GM21723 (cell line): Measurements from ENCODE around the gene MBOAT2.
"Not testable (repeated sequence)": the region's sequence is repeated elsewhere in the genome, so short reads cannot be mapped to it uniquely, and the experiment has no call there.

Source experiments
- ATAC-seq: cut with Tn5 transposase; IDR thresholded peaks from one replicate; pipeline ENCODE4 v1.9.1; 2021; ENCODE audit warnings: mild to moderate bottlenecking, moderate library complexity; ENCODE audit not compliant: unreplicated experiment

MBOAT2 gene

DNA sequence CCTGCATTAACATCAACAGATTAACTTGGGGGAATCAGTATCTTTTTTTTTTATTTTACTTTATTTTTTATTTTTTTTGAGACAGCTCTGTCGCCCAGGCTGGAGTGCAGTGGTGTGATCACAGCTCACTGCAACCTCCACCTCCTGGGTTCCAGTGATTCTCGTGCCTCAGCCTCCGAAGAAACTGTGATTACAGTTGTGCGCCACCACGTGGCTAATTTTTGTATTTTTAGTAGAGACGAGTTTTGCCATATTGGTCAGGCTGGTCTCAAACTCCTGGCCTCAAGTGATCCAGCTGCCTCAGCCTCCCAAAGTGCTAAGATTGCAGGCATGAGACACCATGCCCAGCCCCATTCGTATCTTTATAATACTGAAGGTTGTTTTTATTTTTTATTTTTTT, 99.6 kb downstream of the MBOAT2 start:
- ATAC-seq, result not testable (repeated sequence)

DNA sequence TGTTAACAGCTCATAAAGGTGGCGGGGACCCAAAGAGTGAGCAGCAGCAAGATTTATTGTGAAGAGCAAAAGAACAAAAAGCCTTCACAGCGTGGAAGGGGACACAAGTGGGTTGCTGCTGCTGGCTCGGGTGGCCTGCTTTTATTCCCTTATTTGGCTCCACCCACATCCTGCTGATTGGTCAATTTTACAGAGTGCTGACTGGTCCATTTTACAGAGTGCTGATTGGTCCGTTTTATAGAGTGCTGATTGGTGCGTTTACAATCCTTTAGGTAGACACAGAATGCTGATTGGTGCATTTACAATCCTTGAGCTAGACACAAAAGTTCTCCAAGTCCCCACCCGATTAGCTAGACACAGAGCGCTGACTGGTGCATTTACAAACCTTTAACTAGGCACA, 100.7 kb downstream of the MBOAT2 start:
- not testable (repeated sequence) for ATAC-seq

DNA sequence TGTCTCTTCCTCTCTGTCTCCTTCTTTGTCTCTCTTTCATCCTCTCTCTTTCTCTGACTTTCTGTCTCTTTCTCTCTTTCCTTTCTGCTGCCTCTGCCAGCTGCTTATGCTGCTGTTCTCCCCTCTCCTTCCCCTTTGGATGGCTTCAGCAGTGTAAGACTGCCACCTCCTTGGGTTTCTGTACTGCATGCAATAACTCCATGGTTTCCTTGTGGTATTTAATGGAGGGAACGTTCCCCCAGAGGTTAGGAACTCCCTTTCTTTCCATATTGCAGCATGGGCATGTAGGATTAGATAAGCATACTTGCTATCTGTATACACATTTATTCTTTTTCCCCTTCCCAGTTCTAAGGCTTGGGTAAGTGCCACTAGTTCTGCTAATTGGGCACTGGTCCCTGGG, 106.3 kb downstream of the MBOAT2 start:
- not testable (repeated sequence) for ATAC-seq

DNA sequence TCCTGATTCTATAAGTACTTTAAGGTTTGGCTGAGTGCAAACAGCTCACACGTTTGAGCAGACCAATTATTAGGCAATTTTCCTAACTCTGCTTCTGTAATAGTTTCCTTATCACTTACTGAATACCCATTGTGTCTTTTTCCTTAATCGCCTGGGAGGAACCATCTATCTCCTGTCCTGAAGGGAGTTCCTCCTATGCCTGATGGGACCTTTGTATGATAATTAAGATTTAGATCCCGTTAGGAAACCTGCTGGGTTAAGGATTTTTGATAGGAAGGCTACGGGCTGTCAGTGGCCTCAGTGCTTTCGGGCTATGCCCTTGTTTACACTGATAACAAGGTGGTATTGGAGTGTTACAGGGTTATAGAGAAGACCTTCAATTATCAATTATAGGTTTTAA, 106.8 kb downstream of the MBOAT2 start:
- not testable (repeated sequence) for ATAC-seq

DNA sequence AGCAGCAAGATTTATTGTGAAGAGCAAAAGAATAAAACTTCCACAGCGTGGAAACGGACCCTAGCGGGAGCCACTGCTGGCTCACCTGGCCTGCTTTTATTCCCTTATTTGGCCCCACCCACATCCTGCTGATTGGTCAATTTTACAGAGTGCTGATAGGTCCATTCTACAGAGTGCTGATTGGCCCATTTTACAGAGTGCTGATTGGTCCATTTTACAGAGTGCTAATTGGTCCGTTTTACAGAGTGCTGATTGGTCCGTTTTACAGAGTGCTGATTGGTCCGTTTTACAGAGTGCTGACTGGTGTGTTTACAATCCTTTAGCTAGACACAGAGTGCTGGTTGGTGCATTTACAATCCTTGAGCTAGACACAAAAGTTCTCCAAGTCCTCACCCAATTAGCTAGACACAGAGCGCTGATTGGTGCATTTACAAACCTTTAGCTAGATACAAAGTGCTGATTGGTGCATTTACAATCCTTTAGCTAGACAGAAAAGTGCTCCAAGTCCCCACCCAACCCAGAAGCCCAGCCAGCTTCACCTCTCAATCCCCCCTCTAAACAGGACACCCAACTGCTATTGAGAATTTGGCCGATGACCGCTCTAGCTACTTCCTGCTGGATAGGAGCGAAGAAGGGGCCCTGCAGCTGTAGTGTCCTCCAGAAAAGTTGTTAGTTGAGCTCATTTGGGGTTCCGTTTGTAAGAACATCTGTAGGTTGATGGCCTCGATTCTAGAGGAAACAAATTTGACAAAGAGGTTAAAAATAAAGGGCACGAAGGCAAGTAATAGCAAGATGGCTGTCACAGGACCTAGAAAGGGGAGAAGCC, 108.2 kb downstream of the MBOAT2 start:
- ATAC-seq, result not testable (repeated sequence)

DNA sequence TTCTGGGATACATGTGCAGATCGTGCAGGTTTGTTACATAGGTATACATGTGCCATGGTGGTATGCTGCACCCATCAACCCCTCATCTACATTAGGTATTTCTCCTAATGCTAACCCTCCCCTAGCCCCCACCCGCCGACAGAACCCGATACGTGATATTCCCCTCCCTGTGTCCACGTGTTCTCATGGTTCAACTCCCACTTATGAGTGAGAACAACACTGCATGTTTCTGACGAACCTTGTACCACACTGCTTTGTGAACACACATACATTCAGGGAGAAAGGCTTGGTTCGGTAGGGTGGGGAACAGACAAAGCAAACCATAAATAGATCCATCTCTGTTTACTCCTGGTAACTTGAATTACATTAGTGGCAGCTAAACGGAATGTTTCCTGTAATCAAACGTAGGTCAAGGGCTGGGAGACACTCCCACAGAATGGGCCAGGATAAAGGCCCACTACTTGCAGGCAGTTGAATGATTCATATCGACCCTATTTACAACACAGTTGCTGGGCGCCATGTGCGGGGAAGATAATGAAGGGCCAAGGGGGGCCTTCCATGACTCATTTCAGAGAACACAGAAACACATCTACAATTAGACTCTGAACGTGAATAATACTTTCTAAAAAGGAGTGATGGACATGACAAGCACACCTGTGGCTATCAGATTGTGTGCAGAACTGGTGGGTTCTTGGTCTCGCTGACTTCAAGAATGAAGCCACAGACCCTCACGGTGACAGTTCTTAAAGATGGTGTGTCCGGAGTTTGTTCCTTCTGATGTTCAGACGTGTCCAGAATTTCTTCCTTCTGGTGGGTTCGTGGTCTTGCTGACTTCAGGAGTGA, 109.3 kb downstream of the MBOAT2 start:
- no peak for ATAC-seq

DNA sequence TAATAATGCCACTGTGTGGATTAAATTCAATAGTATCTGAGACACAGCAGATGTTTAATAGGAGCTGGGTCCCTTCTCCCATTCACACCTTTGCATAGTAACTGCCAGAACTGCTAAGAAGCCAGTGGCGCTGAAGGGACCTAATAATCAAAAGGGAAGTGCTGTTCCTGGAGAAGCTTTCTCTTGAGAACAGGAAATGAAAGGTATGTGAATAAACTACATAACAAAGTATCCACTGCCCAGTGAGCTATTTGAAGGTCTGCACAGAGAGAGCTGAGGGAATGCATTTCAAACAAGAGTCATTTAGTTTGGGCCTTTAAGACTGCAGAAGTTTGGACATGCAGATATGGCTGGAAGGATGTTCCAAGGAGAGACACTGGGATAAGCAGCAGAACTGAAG, 110.0 kb downstream of the MBOAT2 start:
- ATAC-seq, result no peak

DNA sequence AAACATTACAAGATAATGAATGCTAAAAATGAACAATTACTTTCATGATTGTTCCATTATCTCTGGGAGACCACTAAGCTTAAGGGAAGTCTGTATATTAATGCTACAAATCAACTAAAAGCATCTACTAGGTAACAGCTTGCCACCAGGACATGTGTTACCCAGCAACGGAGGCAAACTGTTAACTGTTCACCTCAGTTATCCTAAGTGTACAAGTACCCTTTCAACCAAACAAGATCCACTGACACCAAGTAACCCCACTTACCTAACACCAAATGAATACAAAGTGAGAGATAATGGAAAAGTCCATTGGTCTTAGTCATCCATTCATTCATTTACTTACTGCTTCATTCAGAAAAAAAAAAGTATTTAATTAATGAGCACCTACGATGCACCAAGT, 111.4 kb downstream of the MBOAT2 start:
- no peak for ATAC-seq

DNA sequence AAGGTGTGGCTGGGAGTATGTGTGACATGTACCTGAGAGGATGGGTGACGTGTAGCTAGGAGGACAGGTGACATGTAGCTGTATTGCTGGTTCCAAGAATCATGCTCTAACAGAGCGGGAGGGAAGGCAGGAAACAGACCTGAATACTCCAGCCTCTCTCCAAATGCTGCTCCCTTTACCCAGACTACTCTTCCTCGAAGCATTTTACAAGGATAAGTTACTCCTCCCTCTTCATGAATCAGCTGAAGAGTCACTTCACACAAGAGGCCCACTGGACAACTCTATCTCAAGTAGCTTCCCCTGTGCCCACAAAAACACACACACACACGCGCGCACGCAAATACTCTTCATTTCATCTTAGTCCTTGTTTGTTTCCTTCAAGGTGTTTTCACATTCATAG, 113.5 kb downstream of the MBOAT2 start:
- no peak for ATAC-seq

DNA sequence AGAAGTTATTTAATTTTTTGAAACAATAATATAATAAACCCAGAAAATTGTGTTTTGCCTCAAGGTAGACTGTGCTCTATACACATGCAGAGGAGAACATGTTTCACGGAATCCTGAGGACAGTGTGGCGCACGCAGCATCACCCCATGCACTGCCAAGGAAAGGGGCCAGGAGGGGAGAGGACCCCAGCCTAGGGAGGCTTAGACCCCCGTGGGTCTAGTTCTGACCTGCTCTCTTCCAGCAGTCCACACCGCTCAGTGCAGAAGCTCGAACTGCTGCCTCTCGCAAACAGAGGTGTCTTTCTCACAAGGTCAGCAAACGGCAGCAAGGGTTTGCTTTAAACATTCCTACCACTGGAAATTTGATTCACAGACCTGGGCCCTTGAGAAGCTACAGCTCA, 114.5 kb downstream of the MBOAT2 start:
- no peak for ATAC-seq

DNA sequence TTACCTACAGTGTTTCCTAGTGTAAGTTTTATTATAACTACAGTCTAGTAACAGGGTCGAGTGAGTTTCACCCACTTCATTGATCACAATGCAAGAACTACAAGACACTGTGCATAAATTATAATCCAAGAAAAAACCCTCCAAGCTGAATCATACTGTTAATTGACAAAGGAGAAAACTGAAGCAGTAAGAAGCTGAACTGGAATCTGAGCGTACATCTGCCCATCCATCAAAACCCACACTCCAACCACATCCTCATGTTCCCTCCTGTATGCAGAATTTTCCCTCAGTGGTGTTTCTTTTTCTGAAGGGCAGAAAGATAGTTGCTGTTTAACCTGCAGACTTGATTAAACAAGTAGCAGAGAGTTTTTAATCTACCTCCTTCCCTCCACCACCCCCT, 116.6 kb downstream of the MBOAT2 start:
- no peak for ATAC-seq

DNA sequence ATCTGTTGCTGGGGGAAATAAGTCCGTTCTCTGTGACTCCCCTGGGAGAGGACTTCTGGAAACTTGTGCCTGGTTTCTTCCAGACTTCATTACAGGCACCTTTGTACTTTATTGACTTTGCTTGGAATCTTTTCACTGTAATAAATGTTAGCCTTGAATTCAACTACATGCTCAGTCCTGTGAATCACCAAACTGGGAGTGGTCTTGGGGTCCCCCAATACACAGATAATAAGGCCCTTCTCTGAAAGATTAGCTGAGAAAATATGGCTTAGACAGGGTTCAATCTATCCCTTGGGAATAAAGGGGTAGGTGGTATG, 117.3 kb downstream of the MBOAT2 start:
- no peak for ATAC-seq

DNA sequence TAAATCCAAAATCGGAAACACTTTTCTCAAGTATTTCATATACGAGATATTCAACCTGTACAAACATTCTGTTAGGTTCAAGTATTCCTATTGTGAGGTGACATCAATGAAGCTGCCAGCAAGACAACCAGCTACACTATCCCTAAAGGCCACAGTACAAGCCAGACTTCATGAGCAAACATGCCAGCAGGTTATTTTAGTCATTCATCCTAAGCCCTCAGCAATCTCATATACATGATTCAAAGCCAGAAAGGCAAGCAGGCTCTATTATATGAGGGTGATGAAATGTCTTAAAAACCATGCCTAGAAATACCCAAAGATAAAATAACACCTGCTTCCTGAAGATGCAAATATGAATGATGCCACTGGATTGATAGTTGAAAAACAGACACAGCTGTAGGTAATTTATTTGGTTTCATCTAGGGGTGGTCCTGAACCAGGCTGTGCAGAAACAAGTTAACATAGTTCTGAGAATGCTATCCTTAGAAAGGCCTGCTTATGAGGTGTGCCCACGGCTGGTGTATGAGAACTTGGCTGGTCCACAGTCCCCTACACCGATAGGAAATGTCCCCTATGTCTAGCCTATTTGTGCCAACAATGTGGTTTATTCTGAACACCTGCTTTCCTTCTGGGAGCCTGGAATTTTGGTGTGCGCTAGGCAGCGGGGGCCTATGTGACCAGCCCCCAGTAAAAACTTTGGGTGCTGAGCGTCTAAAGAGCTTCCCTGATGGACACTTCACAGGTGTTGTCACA, 117.9 kb downstream of the MBOAT2 start:
- no peak for ATAC-seq

DNA sequence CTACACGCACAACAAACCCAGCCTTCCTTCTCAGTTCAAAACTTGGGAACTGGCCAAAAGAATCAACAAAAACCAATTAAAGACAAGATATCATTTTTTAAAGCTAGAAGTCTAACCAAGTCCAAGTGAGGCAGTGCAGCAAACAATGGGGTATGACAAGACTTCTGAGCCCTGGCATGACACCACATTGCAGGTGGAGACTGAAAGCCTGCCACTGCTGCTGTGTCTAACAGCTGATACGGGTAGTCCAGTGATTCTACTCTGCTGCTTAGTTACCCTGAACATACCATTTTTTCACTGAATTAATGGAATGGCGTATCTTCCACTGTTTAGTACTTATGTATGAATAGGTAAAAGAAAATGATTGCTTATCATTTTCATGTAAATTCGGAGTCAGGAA, 118.7 kb downstream of the MBOAT2 start:
- ATAC-seq, result no peak

DNA sequence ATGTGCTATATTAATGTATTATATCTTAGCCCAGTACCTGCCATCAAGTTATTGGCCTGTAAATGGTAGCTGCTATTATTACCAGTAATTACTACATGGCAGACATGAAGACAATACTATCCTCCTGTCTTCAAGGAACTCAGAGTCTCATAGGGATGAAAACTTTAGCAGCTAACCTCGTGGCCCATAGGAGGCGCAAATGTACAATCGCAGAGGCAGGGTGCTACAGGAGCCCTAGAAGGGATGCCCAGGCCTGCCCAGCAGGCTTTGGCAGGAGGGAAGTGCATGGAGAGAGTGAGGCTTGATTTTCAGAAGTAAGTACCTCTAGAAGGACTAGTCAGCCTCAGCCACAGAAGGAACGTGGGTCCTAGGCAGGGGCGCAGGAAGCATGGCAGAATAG, 121.4 kb downstream of the MBOAT2 start:
- ATAC-seq, result no peak

DNA sequence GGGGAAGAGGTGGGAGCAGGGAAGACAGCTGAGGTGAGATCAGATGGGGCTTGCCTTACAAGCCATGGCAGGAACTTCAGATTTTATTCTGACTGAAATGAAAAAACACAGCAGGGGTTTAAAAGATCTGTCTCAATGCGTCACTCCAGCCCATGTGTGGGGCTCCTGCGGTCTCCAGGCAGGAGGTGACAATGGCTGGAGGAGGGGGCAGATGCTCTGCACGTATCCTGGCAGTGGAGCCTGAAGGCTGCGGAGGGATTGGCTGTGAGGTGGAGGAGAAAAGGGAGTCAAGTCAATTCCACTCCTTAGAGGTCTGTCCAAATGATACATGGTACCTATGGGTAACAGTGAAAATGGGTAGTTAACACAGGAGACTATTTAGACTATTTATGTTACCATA, 125.6 kb downstream of the MBOAT2 start:
- ATAC-seq, result no peak

DNA sequence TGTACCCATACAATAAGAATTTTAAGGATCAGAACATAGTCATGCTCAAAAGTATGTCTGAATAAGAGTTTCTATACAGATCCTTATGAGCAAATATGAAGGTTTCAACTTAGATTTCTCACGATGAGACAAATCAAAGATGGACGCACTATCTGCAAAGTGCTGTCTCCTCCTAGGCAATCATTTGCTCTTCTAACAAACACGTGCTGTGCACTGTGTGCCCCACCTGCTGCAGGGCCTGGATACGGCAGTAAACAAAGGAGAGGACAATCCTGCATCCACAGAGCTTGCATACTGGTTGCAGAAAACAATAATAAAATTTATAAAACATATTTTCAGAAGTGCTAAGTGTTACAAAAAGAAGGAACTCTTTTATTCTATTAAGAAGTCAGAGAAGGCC, 126.2 kb downstream of the MBOAT2 start:
- no peak for ATAC-seq

DNA sequence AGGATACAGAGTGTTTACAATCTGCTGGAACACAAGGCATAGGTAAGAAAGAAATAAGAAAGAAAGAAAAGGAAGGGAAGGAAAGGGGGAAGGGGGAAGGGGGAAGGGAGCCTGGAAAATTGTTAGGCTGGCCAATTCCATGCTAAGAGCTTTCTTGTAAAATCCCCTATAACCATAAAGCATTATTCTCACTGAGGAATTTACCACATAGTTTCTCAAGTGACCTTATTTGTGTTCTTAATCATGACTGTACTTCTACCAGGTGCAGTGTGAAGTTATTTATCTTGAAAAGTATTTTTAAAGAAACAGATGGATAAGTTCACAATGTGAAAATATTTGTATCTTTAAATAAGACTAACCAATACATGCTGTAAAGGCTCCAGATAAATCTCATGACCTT, 126.9 kb downstream of the MBOAT2 start:
- no peak for ATAC-seq

DNA sequence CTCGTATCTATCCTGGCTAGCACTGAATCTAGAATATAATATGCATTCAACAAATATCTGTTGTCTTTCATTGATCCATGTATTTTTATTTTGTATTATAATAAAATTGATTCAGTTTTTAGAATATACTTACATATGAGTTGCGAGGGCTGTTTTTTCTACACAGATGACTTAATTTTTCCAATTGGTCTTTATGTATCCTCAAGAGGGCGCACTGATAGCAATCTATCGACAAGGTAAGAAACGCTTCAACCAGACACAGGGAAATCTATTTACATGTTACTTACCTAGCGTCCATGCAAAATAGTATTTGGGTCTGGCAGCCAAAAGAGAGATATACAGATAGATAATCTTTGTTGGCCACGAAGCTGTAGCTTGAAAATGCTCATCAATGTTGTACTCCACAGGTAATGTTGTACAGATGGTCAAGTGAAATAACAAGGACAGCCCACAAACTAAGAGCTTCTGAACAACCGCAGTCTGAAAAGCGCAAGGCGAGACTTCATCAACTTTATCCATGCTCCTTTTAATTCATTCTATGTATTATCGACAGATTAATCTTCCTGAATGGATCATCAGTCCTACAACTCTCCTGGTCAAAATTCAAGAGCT, 130.6 kb downstream of the MBOAT2 start:
- no peak for ATAC-seq

DNA sequence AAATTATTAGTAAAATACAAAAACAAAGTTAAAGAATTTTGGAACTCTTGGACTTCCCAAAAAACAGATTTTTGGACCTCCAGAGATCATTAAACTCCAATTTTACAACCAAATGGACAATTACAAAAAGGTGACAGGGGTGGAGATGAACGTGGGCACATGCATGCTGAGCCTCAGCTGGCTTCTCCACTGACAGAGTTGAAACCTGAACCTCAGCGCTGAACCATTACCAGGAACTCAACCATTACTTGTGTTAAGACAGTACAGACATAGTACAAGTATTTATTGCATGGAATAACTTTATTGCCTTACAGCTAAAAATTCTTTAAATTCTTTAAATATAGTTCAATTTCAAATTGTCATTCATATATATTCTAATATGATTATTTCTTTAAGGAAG, 133.0 kb downstream of the MBOAT2 start:
- no peak for ATAC-seq

DNA sequence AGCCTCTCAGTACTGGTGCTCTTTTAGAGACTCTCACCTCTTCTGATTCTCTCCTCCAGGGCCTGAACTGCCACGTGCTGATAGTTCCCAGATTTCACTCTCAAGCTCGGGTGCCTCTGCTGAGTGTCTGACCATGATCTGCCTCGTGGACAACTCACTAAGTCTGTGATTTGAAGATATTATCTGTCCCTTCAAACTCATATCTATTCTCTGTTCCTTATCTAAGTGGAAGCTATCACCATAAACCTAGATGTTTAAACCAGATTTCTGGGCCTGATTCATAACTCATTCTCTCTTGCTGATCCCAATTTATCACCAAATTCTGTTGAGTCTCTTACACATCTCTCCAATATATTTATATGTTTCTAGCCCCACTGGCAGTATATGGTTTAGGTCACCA, 136.1 kb downstream of the MBOAT2 start:
- ATAC-seq, result no peak
